Stomach smooth muscle (tissue), 2 donors: ENCODE measurements around the gene XIAP.
"Not testable (repeated sequence)": the region's sequence is repeated elsewhere in the genome, so short reads cannot be mapped to it uniquely, and the experiment has no call there.

Experiments used
- H3K27ac ChIP-seq: one replicate; pipeline ENCODE4 v1.7.0; 2013; ENCODE audit warnings: mild to moderate bottlenecking, low read length, inconsistent platforms
- H3K27me3 ChIP-seq, 2 donors: one replicate each; pipeline ENCODE4 v1.7.0; 2013; ENCODE audit warnings: low read length in 2 of 2; ENCODE audit not compliant: insufficient read depth in 2 of 2, control insufficient read depth in 1 of 2
- H3K36me3 ChIP-seq, 2 donors: one replicate each; pipeline ENCODE4 v1.7.0; 2013; ENCODE audit warnings: low read length in 2 of 2; ENCODE audit not compliant: control insufficient read depth in 2 of 2, insufficient read depth in 2 of 2
- H3K4me1 ChIP-seq: one replicate; pipeline ENCODE4 v1.7.0; 2013; ENCODE audit warnings: low read length; ENCODE audit not compliant: control insufficient read depth, insufficient read depth
- H3K4me3 ChIP-seq, 2 donors: one replicate each; pipeline ENCODE4 v1.7.0; 2013; ENCODE audit warnings: low read length in 2 of 2
- H3K9ac ChIP-seq, 2 donors: one replicate each; pipeline ENCODE4 v1.7.0; 2013; ENCODE audit warnings: low read length in 2 of 2, mild to moderate bottlenecking in 1 of 2
- H3K9me3 ChIP-seq, 2 donors: one replicate each; pipeline ENCODE4 v1.7.0; 2013; ENCODE audit warnings: low read length in 2 of 2; ENCODE audit not compliant: control insufficient read depth in 2 of 2
- donor health status: healthy.
- donor health status: Pancreatic carcinoma.

Gene XIAP

DNA sequence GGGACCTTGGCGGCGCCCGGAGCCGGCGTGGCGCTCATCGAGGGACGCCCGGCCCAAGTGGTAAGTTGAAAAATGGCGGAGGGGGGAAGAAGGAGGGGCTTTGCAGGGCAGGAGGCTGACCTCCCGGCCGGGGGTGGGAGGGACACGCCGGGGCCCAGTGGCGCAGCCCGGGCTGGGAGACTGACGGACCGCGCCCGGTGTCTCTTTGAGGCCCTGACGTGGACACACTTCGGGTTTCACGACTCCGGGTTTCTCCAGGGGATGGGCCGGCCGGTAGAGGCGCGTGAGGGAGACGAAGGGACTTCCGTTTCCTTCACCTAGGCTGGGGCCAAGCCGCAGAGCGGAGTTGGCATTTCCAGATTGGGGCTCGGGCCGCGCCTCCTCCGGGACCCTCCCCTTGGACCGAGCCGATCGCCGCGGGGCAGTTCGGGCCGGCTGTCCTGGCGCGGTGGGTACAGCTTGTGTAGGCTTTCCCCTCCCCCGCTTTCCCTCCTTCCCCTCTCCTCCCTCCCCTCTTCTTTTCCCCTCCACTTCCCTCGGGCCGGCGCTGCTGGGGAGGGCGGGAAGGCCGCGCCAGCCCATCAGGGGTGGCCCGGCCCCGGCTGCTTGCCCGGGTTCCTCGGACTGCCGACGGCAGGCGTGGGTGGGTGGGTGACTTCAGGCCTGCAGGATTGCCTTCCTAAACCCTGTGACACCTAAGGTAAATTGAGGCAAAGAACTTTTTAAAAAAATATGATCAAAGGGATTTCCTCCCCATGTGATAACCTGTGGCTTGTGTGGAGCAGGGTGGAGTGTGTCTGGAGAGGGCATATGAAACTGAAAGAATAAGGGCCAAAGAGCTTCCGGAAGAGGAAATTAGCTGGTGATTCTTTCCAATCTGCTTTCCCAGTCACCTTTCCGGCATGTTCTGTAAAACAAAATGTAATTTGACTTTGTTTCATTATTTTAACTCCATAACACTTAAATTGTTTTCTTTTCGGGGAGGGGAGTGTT, at the start of gene XIAP:
XIAP (plus strand) TSS at position 208 of the 993 bp plus-strand sequence. CDS start 25,610 bp downstream, outside the sequence.
- no peaks in the 10 kb centered on the region for H3K36me3 ChIP-seq
- peaks cover 0 to 3% of the 10 kb centered on the region in 2 donors for H3K9me3 ChIP-seq
- H3K27me3 ChIP-seq: no peaks in the 10 kb centered on the region
- peak within 1 kb of the TSS; percentile 88 for H3K27ac ChIP-seq
- peak within 1 kb of the TSS; percentile 57 to 79 for H3K4me3 ChIP-seq
- H3K4me1 ChIP-seq: peaks cover 3% of the 10 kb centered on the region
- peak within 1 kb of the TSS; percentile 86 to 88 for H3K9ac ChIP-seq

DNA sequence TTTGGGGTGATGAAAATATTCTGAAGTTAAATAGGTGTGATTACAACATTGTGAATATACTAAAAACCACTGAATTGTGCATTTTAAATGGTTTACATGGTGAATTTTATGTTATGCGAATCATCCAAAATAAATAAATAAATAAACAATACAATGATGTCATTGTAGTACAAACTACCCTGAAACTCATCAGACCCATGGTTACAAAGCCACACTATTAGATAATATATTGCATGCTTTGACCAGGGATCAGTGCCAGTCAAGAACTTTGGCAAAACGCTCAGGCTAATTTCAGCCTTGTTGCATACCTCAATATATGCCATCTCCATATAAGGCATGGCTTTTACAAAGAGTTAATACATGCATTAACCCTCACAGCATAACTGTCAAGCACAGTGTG, 45.5 kb upstream of the XIAP start:
- no peaks in the 10 kb centered on the region for H3K27me3 ChIP-seq
- no peaks in the 10 kb centered on the region for H3K4me1 ChIP-seq
- no peak overlapping the region for H3K27ac ChIP-seq
- H3K9ac ChIP-seq: no peak overlapping the region
- no peak overlapping the region for H3K4me3 ChIP-seq
- no peaks in the 10 kb centered on the region for H3K9me3 ChIP-seq
- no peaks in the 10 kb centered on the region for H3K36me3 ChIP-seq

DNA sequence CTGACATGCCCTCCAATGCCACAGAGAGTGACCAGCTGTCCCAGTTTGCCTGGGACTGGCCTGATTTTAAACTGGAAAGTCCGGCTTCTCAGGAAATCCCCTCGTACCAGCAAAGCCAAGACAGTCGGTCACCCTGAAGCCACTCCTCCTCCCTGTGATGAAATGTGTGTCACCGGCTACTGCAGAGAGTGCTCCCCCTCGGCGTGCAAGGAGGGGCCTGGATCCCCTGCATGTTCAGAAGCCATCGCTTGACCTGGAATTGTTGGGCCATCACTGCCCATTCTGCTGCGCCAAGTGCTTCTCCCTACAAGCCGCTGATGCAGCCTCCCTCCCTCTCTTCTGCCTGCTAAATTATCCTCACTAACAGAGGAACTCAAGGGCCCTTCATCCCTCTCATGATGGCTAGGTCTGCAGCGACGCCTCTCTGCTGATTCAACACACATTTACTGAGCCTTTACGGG, 44.9 kb upstream of the XIAP start:
- not testable (repeated sequence) for H3K4me3 ChIP-seq, H3K9ac ChIP-seq, H3K36me3 ChIP-seq, H3K4me1 ChIP-seq, H3K9me3 ChIP-seq, H3K27ac ChIP-seq, H3K27me3 ChIP-seq

DNA sequence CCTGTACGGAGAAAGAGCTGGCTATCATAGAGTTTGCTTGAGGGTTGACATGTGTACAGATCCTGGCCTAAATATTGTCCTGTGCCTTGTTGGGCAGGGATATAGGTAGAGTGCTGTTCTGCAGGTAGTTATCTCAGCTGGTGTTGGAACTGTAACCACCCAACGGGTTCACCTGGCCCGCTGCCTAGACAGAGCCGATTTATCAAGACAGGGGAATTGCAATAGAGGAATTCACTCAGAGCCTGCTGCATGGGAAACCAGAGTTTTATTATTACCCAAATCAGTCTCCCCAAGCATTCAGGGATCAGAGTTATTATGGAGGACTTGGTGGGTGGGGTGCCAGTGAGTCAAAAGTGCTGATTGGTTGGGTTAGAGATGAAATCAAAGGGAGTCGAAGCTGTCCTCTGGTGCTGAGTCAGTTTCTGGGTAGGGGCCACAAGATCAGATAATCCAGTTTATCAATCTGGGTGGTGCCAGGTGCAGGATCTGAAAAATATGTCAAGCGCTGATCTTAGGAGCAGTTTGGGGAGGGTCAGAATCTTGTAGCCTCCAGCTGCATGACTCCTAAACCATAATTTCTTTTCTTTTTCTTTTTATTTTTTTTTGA, 42.5 kb upstream of the XIAP start:
- no peak overlapping the region for H3K4me3 ChIP-seq
- no peaks in the 10 kb centered on the region for H3K9me3 ChIP-seq
- H3K36me3 ChIP-seq: no peaks in the 10 kb centered on the region
- no peak overlapping the region for H3K27ac ChIP-seq
- no peaks in the 10 kb centered on the region for H3K27me3 ChIP-seq
- no peaks in the 10 kb centered on the region for H3K4me1 ChIP-seq
- H3K9ac ChIP-seq: no peak overlapping the region

DNA sequence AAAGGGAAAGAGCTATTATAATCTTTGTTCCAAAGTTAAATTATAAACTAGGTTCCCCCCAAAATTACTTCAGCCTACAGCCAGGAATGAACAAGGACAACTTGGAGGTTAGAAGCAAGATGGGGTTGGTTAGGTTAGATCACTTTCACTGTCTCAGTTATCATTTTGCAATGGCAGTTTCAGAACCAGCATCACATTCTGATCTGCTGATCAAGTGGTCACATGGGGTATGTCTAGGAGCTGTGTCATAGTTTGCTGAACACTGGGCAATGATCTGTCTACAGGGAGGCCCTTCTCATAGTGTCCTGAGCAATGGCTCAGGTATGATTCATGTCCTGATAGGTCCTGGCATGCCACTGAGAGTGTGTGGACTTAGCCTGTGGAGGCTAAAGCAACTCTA, 41.6 kb upstream of the XIAP start:
- H3K9me3 ChIP-seq: no peaks in the 10 kb centered on the region
- H3K4me3 ChIP-seq: no peak overlapping the region

DNA sequence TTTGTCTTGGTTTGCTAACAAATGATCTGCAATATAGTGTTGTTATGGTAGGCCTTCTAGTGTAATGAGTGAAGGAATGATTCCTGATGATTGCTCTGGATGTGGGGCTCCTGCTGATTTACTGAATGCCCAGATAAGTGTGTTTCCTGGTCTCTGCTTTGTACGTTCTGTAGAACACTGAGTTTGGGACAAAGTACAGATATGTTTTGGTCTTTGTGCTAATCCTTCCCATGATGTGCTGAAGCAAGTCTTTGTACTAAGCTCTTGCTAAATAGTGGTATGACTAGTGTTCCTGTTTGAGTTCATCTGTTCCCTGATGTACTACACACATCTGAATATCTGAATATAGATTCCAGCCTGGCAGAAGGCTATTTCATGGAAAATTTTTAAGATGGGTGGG, 36.9 kb upstream of the XIAP start:
- Histone ChIP-seq H3K27ac (no peak overlapping the region), H3K36me3 (no peaks in the 10 kb centered on the region), H3K4me3 (no peak overlapping the region), H3K4me1 (no peaks in the 10 kb centered on the region), H3K9me3 (no peaks in the 10 kb centered on the region), H3K27me3 (no peaks in the 10 kb centered on the region), H3K9ac (no peak overlapping the region)

More for the DNA sequence above, 41.6 kb upstream of the XIAP start:
- H3K4me1 ChIP-seq: no peaks in the 10 kb centered on the region
- no peaks in the 10 kb centered on the region for H3K36me3 ChIP-seq
- no peak overlapping the region for H3K9ac ChIP-seq
- H3K27me3 ChIP-seq: no peaks in the 10 kb centered on the region
- H3K27ac ChIP-seq: no peak overlapping the region

DNA sequence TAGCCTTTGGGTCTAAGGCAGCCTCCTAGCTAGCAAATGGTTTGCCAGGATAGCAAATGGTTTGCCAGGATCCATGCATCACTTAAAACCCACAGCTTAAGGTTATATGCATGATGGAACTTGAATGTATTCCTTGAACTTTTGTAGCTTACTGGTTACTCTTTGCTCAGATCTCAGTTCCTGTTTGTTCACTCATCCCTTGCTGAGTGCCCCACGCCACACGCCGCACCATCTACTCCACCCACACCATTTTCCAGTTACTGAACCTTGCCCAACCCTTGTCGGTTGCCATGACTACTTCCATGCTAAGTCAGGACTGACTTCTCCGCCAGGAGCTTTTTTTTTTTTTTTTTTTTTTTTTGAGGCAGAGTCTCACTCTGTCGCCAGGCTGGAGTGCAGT, 29.5 kb upstream of the XIAP start:
- Histone ChIP-seq H3K4me1 (no peaks in the 10 kb centered on the region), H3K27ac (no peak overlapping the region)

DNA sequence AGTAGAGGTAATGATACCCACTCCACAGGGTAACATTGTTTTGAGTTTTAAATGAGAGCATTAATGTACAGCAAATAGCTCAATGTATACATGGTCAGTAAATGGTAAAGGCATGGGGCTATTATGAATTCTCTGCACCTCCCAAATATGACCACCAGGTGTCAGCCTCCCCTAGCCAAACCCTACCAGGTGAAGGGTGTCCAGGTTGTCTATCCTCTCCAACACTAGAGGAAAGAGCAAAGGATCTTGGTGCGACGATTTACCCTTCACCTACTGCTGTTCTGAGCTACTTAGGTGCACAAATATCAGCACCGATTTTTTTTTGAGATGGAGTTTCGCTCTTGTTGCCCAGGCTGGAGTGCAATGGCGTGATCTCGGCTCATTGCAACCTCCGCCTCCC, 26.5 kb upstream of the XIAP start:
- H3K27ac ChIP-seq: no peak overlapping the region
- H3K9me3 ChIP-seq: no peaks in the 10 kb centered on the region

More for the DNA sequence above, 29.5 kb upstream of the XIAP start:
- H3K27me3 ChIP-seq: peaks cover 0 to 4% of the 10 kb centered on the region in 2 donors
- no peaks in the 10 kb centered on the region for H3K36me3 ChIP-seq
- no peak overlapping the region for H3K9ac ChIP-seq
- no peak overlapping the region for H3K4me3 ChIP-seq
- H3K9me3 ChIP-seq: no peaks in the 10 kb centered on the region

DNA sequence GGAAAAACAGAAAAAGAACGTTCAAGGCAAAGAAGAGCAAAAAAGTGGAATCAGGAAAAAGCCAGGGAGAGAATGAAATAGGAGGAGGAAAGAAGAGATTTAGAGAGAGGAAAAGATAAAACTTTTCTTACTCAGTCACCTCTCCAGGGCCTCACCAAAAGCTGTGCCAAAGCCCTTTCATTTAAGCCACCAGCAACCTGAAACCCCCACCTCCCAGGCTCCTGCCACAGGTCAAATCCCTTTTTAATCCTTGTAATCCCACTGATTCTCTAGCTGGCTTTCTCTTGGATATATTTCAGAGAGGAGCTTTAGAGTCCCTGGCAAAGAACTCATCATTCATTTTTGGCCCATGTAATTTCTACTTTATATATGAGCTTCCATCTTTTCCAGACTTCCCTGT, 25.7 kb upstream of the XIAP start:
- Histone ChIP-seq H3K27me3 (peaks cover 0 to 4% of the 10 kb centered on the region in 2 donors), H3K9ac (no peak overlapping the region), H3K9me3 (no peaks in the 10 kb centered on the region), H3K27ac (no peak overlapping the region), H3K36me3 (no peaks in the 10 kb centered on the region), H3K4me3 (no peak overlapping the region), H3K4me1 (no peaks in the 10 kb centered on the region)

More for the DNA sequence above, 26.5 kb upstream of the XIAP start:
- H3K4me3 ChIP-seq: no peak overlapping the region
- H3K4me1 ChIP-seq: no peaks in the 10 kb centered on the region
- H3K36me3 ChIP-seq: no peaks in the 10 kb centered on the region
- H3K27me3 ChIP-seq: peaks cover 0 to 4% of the 10 kb centered on the region in 2 donors
- no peak overlapping the region for H3K9ac ChIP-seq

DNA sequence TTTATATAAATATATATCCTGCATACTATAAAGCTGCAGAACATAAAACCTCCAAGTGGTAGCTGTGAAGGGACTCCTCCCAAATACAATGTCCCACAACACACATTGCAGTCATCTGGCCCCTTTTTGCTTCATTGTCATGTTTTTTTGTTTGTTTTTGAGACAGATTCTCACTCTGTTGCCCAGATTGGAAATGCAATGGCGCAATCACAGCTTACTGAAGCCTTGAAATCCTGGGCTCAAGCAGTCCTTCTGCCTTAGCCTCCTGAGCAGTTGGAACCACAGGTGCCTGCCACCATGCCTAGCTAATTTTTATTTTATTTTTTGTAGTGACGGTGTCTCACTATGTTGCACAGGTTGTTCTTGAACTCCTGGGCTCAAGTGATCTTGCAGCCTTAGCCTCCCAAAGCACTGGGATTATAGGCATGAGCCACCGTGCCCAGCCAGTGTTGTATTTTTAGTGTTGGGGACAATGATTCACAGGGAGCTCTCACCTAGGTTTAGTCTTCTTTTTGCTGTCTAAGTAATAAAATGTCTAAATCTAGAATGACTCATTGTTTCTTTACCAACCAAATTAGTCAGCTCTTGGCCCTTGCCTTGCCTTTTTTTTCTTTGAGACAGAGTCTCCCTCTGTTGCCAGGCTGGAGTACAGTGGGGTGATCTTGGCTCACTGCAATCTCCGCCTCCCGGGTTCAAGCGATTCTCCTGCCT, 24.0 kb upstream of the XIAP start:
- Histone ChIP-seq H3K27me3 (peaks cover 0 to 4% of the 10 kb centered on the region in 2 donors), H3K4me1 (no peaks in the 10 kb centered on the region), H3K27ac (no peak overlapping the region), H3K9ac (no peak overlapping the region), H3K4me3 (no peak overlapping the region), H3K9me3 (no peaks in the 10 kb centered on the region), H3K36me3 (no peaks in the 10 kb centered on the region)
